ENCODE results near the gene REXO4.

Gene REXO4, protein sequence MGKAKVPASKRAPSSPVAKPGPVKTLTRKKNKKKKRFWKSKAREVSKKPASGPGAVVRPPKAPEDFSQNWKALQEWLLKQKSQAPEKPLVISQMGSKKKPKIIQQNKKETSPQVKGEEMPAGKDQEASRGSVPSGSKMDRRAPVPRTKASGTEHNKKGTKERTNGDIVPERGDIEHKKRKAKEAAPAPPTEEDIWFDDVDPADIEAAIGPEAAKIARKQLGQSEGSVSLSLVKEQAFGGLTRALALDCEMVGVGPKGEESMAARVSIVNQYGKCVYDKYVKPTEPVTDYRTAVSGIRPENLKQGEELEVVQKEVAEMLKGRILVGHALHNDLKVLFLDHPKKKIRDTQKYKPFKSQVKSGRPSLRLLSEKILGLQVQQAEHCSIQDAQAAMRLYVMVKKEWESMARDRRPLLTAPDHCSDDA

DNA sequence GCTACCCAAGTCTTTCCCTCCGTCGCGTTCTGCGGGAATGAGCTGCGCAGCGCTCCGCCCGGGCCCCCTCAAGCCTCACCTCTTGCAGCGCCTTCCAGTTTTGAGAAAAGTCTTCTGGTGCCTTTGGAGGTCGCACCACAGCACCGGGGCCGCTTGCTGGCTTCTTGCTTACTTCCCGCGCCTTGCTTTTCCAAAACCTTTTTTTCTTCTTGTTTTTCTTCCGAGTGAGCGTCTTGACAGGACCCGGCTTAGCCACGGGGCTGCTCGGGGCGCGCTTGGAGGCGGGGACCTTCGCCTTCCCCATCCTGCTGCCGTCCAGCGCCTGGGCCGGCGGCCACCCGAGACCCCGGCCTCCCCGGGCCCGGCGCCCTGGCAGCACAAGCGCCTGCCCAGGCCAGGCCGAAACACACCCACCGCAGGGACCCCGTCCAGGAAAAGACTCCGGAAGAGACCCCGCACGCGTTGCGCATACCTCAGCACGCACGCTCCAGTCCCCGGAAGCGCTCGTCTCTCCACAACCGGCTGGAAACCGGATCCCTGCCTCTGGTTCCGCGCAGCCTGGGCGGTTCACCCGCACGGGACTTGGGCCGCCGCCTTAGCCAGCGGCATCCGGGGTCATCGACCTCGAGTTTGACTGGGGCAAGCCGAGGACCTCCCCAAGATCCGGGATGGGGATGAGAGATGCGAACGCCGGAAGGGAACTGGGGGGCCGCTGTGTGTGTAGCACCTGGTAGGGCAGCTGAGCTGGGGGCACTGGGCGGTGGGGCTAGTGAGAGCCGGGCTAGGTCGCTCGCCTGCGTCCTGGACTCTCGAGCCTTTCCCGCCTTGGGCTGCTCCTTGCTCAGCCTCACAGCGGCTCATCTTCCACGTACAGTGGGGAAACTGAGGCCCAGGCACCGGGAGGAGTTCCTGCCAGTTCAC, at the start of gene REXO4:
REXO4 (minus strand) TSS at position 470 of the 921 bp plus-strand sequence; CDS start at position 304, 166 bp downstream.
- peak; percentile 57 to 60 for DNase-seq (ENCODE audit: low read depth in 2 of 2)

DNA sequence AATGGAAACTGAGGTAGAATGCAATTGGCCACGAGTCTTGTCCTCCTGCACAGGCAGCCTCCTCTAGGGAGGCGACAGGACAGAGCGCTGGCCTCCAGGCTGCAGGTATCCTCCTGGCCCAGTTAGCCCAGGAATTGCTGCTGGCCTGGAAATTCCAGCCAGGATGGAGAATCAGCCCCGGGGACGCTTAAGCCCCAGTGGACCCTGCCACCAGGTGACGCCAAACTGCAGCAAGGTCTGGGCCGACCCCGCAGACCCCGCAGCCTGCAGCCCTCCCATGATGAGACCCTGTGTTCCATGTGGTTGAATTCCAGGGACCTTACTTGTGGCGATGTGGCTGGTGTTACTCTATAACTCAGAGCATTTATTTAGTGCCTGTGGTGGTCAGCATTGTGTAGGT, 49.3 kb upstream of the REXO4 start:
- no peak for DNase-seq (ENCODE audit: low read depth in 2 of 2)

DNA sequence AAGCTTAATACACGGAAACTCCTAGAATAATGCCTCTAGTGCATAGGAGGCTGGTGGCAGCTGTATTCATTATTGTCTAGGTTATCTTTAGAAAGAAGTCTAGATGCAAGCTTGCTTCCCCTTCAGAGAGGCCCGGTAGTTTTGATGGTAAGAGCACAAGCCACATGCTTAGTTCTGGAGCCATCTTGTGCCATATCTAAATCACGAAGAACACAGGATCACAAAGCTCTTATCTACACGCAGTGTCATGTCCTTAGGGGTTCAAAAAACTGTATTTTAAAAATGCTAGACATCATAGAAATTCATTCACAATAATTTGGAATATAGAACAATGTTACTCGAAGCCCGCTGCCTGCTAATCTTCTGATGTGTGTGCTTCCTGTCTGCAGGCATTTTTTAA, 48.2 kb upstream of the REXO4 start:
- no peak for DNase-seq (ENCODE audit: low read depth in 2 of 2)

DNA sequence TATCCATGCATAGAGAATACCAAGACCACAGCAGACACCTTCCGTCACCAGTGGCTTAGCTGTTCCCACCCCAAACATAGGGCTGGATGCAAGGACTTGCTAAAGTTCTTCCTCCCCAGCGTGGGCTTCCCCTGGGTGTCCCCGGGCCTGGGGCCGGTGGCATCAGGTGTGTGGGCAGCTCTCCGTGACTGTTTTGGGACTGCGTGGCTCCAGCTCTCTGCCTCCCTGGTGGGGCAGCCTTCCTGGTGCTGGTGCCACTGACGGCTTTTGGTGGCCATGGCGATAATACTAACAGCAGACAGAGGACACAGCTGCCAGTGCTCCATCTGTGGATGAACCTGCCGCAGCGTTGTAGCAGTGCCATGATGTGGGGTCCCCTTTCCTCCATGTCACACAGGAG, 46.8 kb upstream of the REXO4 start:
- DNase-seq (ENCODE audit: low read depth in 2 of 2): no peak

DNA sequence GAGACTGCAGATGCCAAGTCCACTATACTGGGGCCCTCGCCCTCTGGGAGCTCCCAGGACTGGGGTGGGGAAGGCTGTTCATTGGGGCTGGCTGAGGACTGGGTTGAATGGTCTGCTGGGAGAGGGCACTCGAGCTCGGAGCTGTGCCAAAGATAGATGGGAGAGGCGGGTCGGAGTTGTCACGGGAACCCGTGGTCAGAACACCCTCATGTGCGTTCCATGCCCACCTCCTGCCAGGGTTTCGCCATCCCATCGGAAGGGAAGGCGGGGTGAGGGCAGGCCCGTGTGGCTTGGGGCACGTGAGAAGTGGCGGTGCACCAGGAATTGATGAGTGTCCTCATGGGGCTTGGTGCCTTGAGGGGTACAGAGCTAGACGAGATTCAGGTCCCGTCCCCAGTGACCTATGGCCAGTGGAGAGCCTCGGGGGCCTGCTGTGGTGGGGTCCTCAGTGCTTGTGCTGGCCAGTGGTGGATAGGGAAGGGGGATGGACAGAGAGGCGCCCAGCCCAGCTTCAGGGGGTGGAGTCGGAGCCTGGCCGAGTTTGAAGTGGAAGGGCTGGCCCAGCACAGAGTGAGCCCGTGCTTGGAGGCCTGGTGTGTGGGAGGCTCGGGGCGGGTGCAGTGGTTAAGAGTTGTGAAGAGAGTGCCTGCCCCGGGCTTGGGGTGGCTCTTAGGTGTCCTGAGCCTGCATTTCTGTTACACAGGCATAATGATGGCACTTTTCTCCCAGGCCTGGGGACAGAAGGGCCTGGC, 46.2 kb upstream of the REXO4 start:
- no peak for DNase-seq (ENCODE audit: low read depth in 2 of 2)

DNA sequence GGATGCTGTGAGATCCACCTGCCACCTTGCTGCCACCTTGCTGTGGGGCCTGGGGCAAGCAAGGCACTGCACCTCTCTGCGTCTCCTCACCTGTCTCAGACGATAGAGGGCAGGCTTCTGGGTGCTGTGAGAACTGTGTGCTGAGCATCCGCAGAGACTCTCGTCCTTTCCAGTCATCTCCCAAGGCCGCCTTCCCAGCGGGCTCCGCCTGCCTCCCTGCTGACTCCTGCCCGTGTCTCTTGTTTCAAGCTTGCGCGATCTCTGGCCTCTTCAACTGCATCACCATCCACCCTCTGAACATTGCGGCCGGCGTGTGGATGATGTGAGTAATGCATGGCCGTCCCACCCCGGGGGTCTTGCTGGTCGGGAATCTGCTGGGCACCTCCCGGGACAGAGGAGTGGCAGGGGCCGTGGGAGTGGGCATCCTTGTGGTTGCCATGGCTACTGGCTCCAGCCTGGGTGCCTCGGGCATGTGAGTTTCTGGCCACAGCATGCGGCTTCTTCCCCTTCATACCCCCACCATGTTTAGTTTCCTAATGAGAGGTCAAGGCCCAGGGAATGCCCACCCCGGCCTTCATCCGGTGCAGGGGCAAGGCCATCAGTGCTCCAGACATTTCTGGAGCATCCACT, 45.5 kb upstream of the REXO4 start:
- DNase-seq (ENCODE audit: low read depth in 2 of 2): no peak

DNA sequence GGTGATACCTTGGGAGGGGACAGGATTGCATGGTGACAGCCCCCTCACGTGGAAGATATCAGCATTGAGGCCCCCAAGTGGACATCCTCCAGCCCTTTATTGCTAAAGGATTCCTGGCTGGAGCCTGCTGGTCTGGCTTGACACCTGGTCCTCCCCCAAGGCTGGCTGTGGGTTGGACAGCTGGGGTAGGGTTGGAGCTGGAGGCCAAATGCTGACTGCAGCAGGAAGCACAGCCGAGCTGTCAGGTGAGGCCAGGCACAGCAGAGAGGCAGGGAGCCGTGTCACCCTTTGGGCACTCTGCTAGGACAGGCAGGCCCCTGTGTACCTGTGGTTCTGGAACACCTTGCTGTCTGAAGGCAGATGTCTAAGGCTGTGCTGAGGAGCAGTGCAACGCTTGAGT, 44.2 kb upstream of the REXO4 start:
- no peak for DNase-seq (ENCODE audit: low read depth in 2 of 2)

DNA sequence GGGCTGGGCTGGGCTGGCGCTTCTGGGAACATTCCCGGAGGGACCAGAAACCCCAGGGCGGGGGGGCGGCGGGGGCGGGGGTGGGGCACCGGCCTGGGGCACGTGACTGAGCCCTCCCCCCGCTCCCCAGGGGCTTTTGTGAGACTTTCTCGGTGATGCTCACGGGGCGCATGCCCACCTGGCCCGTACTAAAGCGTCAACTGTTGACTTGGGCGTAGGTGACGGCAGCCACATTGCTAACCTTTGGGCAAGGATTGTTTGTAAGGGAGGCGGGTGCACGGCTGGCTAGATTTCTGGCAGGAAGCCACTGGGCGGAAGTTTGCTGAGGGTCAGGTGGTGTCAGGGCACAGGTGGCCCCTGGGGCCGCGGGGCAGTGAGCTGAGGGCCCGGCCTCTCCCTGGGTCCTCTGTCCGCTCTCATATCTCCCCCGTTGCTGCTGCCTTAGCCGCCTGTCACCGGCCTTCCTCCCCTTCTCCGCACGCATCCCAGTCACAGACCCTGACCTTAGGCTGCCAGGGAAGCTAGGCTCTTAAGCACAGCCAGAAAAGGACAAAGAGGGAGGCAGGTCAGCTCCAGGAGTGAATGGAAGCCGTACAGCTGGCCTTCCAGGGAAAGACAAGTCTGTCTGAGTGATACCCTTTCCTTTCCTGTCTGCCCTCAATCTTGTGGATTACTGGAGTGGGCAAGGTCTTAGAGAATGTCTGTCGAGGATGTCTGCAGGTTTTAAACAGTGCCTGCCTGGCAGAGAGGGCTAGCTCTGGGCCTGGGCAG, 42.8 kb upstream of the REXO4 start:
- no peak for DNase-seq (ENCODE audit: low read depth in 2 of 2)

DNA sequence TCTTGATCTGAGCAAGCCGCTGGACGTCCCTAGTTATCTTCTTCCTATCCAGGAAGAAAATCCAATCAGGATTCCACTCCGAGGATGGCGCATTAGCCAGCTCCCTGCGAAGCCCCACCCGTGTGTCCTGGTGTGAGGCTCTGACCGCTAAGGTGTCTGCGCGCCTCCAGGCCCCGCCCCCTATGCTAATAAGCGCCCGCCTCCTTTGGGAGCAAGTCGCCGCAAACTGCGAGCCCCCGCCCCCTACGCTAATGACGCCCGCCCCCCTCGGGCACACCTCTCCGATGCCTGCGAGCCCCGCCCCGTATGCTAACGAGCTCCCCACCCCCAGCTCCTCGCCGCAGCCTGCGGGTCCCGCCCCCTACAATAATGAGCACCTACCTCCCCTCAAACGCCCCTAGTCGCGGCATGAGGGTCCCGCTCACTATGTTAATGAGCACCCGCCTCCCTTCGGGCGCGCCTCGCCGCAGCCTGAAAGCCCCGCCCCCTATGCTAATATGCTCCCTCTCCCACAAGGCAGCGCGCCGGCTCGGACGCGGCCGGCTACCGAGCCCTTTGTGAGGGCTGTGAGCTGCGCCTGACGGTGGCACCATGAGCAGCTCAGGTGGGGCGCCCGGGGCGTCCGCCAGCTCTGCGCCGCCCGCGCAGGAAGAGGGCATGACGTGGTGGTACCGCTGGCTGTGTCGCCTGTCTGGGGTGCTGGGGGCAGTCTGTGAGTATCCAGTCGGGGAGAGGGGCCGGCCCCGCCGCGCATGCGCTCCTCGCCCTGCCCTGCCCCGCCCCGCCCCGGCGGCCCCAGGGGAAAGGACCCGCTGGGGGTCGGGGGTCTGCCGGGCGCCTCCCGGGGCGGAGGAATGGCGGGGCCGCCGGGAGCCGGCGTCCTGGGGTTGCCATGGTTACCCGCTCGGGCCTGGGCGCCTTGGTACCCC, 41.9 kb upstream of the REXO4 start, which contains the start of gene CACFD1:
CACFD1 (plus strand) TSS at position 503 of the 929 bp plus-strand sequence; CDS start at position 592, 89 bp downstream.
- peak; percentile 81 to 85 for DNase-seq (ENCODE audit: low read depth in 2 of 2)

DNA sequence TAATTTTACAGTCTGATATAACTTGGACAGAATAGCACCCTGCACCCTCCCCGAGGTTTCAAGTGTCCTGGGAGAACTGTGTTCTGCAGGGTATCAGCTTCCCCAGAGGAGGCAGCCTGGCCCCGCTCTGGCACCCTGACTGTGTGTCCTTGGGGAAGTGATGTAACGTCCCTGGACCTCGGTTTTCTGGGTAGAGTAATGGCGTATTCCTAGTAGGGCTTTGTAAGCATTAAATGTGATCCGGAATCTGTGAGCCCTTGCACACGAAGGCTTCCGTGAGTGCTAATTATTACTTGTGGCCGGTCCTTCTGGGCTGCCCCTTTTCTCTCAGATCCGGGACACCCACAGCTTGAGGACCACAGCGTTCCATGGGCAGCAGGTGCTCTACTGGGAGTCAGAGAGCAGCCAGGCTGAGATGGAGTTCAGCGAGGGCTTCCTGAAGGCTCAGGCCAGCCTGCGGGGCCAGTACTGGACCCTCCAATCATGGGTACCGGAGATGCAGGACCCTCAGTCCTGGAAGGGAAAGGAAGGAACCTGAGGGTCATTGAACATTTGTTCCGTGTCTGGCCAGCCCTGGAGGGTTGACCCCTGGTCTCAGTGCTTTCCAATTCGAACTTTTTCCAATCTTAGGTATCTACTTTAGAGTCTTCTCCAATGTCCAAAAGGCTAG, 41.0 kb upstream of the REXO4 start:
- DNase-seq (ENCODE audit: low read depth in 2 of 2): no peak

DNA sequence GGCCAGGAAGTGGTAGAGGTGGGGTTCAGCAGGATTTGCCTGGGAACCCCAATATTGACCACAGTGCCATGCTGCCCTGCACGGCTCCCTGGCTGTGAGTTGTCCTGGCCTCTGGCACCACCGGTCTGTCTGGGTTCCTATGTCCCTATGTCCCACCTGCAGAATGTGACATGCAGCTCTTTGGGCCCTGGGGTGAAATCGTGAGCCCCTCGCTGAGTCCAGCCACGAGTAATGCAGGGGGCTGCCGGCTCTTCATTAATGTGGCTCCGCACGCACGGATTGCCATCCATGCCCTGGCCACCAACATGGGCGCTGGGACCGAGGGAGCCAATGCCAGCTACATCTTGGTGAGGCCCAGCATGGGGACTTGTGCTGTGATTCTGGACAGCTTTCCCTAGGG, 39.9 kb upstream of the REXO4 start:
- DNase-seq (ENCODE audit: low read depth in 2 of 2): no peak

DNA sequence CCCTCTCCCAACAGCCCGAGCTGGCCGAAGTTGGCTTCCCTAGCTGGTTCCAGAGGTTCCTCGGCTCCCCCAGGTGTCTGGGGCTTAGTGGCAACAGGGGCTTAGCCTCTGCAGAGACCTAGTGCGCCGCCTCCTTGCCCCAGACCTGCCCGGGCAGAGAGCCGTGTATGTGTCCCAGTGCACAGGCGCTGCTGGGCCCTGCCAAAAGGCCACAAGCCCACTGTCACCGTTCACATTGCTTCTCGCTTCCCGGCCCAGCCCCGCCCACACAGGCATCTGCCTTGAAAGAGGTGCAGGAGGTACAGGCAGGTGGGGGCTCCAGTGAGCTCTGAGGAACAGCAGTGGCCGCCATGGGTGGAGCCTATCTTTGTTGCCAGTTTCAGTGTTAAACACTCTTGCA, 39.4 kb upstream of the REXO4 start:
- no peak for DNase-seq (ENCODE audit: low read depth in 2 of 2)

DNA sequence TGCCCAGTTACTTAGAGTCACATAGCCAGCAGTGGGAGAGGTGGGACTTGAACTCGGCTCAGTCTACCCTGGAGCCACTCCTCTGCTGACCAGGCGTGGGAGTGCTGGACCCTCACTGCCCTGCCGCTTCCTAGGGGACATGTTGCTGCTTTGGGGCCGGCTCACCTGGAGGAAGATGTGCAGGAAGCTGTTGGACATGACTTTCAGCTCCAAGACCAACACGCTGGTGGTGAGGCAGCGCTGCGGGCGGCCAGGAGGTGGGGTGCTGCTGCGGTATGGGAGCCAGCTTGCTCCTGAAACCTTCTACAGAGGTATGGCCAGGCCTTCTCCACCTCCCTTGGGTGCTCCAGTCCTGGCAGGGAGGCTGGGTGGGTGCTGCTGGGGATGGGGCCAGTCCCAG, 38.6 kb upstream of the REXO4 start:
- no peak for DNase-seq (ENCODE audit: low read depth in 2 of 2)

DNA sequence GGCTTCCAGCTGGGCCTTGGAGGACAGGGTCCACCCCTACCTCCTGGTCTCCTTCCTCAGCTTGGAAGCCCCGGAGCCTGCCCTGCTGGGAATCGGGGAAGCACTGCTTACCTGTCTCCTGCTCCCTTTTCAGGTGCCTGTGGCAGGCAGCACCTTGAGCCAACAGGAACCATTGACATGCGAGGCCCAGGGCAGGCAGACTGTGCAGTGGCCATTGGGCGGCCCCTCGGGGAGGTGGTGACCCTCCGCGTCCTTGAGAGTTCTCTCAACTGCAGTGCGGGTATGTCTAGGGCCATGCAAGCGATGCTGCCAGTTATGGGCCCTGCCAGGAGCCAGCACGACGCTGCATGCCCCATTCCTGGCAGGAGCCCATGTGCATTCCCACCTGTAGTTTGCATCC, 38.1 kb upstream of the REXO4 start:
- DNase-seq (ENCODE audit: low read depth in 2 of 2): no peak

DNA sequence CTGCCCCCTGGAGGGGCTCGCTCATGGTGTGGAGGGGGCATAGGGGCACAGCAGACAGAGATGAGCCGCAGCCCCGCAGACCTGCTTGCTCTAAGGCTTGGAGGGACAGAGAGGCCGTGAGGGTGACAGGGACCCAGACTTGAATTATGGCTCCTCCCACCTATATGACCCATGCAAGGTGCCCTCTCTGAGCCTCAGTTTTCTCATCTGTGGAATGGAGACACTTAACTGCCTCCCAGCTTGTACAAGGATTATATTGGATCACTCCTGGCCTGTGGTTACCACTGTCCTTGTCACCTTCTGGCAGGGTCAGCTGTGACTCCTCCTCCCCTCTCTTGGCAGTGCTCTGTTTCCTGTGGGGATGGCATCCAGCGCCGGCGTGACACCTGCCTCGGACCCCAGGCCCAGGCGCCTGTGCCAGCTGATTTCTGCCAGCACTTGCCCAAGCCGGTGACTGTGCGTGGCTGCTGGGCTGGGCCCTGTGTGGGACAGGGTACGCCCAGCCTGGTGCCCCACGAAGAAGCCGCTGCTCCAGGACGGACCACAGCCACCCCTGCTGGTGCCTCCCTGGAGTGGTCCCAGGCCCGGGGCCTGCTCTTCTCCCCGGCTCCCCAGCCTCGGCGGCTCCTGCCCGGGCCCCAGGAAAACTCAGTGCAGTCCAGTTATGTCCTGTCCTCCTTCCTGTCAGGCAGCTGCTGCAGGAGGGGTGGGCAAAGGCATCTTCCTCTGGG, 37.3 kb upstream of the REXO4 start:
- no peak for DNase-seq (ENCODE audit: low read depth in 2 of 2)

DNA sequence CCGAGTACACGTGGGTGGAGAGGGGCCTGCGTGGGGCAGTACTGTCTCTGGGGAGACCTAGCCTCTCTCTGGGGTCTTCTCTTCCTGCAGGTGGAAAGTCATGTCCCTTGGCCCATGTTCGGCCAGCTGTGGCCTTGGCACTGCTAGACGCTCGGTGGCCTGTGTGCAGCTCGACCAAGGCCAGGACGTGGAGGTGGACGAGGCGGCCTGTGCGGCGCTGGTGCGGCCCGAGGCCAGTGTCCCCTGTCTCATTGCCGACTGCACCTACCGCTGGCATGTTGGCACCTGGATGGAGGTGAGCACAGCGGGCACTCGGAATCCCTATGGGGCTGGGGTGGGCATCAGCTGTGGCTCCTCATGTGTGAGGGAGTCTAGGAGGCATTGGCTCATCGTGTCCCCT, 36.5 kb upstream of the REXO4 start:
- no peak for DNase-seq (ENCODE audit: low read depth in 2 of 2)

DNA sequence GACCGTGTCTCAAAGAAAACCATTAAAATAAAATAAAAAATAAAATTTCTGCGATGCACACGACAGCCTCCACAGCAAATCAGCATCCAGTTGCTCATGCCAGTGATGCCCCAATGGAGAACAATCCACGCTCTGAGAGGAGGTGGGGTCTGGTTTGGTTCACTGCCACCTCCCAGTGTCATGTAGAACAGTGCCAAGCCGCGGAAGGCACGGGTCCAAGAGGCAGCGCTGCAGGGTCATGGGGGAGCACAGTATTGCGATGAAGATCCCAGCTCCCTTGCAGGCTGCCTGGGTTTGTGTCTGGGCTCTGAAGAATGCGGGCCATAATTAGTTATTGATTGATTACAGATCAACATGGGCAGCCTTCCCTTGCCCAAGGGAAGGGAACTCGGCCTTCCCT, 35.8 kb upstream of the REXO4 start:
- DNase-seq (ENCODE audit: low read depth in 2 of 2): no peak

DNA sequence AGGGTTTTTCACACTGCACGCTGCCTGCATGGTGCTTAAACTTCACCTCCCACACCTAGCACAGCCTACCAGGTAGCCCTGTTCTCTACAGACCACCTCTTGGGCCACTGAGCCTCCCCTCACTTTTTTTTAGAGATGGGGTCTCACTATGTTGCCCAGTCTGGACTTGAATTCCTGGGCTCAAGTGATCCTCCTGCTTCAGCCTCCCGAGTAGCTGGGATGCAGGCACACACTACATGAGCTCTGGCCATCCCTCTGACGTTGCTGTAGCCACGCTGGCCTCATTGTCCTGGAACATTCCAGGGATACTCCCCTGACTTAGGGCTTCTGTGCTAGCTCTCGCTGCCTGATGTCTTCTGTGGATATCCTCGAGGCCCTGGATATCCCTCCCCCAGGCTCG, 34.8 kb upstream of the REXO4 start:
- no peak for DNase-seq (ENCODE audit: low read depth in 2 of 2)
